Upper lobe of right lung (tissue), 1 donor: ENCODE results near the gene PROK2. TPM values are rescaled to one million over a fixed set of nuclear protein-coding genes. Genes with fewer than 3 reads are reported as not detected.

ENCODE experiments used
- ATAC-seq: fragments of 200-7000 bp; cut with Tn5 transposase; one replicate; pipeline ENCODE4 v1.9.1; 2020; ENCODE audit warnings: mild to moderate bottlenecking, moderate library complexity
- DNase-seq: peaks from one replicate; pipeline ENCODE4 v3.0.0-alpha.2; 2020
- H3K27ac ChIP-seq: fragments of 200-600 bp; one replicate; pipeline ENCODE4 v1.8.0; 2022
- H3K27me3 ChIP-seq: fragments of 200-600 bp; one replicate; pipeline ENCODE4 v1.8.0; 2022; ENCODE audit warnings: mild to moderate bottlenecking
- H3K36me3 ChIP-seq: fragments of 200-600 bp; one replicate; pipeline ENCODE4 v1.8.0; 2022
- H3K4me1 ChIP-seq: fragments of 200-600 bp; one replicate; pipeline ENCODE4 v1.8.0; 2022
- H3K4me3 ChIP-seq: fragments of 200-600 bp; one replicate; pipeline ENCODE4 v1.8.0; 2022; ENCODE audit warnings: mild to moderate bottlenecking
- H3K9me3 ChIP-seq: fragments of 200-600 bp; one replicate; pipeline ENCODE4 v1.8.0; 2022
- intact Hi-C: fragments of 100-400 bp; cut with DNase I; formaldehyde crosslinking; loops from one replicate; pipeline ENCODE4 v1.11.0; 2022
- total RNA-seq: library from RNA; stranded (reverse); fragmentation: NEBNext Ultra II Directional; extraction: Animal tissue kit (Norgen Biotek cat#: 25700); gene quantifications from one replicate; pipeline ENCODE4 v1.2.1, GENCODE V29; 2021
- TF ChIP-seq, protein P1 (sequence below): fragments of 200-600 bp; IDR thresholded peaks from one replicate; pipeline ENCODE4 v1.8.0; 2022; ENCODE audit warnings: antibody characterized with exemption
- donor health status: DM: no; HTN: yes; CAD: no; lungs with severe emphysema.

Gene PROK2
- total RNA-seq, 1 donor from 2014 or later: 4.1 TPM

DNA sequence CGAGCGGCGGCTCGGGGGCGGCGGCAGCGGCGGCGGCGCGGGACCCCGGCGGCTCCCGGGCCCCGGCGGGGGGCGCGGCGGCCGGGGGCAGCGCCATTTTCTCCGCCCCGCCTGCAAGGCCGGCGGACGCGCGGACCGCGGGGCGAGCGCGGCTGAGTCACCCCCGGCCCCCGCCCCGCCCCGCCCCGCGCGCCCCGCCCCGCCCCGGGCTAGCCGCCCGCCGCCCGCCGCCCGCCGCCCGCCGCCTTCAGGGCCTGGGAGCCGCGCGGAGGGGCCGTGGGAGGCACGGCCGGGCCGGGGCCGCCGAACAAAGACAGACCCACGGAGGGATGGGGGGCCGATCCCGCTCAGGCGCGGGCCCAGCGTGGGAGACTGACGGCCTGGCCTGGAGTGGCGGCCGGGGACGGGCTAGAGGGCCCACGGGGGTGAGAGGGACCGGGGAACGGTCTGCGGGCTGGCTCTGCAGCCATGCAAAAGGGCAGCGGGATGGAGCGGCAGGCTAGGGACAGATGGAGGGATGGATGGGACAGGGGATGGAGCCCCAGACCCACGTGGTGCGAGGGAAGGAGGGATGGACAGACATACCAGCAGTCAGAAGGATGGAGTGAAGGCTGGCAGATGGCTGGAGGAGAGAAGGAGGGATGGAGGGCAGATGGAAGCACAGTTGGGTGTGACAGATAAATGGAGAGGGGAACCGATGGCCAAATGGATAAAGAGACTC, 59.5 kb downstream of the PROK2 start, which contains the start of gene EIF4E3:
Gene EIF4E3 (minus strand): TSS at position 132 of the 721 bp plus-strand sequence. CDS start 35 bp downstream, at position 97.
- Histone ChIP-seq H3K9me3 (no peaks in the 10 kb centered on the region), H3K4me3 (peak within 1 kb of the TSS; percentile 70), H3K27me3 (no peaks in the 10 kb centered on the region), H3K36me3 (no peaks in the 10 kb centered on the region), H3K4me1 (peaks cover 22% of the 10 kb centered on the region), H3K27ac (peak within 1 kb of the TSS; percentile 72)
- TF ChIP-seq, protein P1, sequence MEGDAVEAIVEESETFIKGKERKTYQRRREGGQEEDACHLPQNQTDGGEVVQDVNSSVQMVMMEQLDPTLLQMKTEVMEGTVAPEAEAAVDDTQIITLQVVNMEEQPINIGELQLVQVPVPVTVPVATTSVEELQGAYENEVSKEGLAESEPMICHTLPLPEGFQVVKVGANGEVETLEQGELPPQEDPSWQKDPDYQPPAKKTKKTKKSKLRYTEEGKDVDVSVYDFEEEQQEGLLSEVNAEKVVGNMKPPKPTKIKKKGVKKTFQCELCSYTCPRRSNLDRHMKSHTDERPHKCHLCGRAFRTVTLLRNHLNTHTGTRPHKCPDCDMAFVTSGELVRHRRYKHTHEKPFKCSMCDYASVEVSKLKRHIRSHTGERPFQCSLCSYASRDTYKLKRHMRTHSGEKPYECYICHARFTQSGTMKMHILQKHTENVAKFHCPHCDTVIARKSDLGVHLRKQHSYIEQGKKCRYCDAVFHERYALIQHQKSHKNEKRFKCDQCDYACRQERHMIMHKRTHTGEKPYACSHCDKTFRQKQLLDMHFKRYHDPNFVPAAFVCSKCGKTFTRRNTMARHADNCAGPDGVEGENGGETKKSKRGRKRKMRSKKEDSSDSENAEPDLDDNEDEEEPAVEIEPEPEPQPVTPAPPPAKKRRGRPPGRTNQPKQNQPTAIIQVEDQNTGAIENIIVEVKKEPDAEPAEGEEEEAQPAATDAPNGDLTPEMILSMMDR: no peak
- ATAC-seq: peak; percentile 70
- intact Hi-C loops: no loop called here
- DNase-seq: peak; percentile 77

DNA sequence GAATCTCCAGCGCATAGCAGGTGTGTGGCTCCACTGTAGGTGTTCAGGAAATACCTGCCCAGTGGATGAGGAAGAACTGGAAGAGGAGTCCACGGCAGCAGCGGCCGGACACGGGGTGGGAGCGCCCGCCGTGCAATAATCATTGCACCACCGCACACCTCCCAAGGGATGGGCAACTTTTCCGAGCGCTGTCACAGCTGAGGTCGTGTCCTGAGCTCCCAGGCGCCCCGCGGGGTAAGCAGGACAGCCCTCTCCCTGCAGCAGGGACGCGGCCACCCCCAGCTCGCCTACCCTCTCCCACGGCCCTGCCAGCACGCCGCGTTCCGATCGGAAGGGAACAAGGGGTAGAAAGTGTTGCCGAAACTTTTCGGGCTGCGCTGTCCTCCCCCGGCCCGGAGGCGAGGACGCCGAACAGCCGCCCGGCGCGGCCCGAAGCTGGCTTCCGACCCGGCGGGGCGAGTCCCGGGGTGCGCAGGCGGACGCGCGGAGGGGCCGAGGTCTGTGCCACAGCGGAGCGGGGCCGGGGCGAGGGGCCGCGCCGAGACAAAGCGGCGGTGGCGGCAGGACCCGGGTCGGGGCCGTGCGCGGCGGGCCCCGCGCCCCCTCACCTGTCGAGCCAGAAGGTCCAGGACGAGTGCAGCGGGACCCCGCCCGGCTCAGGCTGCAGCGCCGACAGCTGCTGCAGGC, 60.2 kb downstream of the PROK2 start:
- H3K36me3 ChIP-seq: no peaks in the 10 kb centered on the region
- H3K9me3 ChIP-seq: no peaks in the 10 kb centered on the region
- H3K27me3 ChIP-seq: no peaks in the 10 kb centered on the region
- H3K27ac ChIP-seq: peak overlapping the region; percentile 72
- peaks cover 19% of the 10 kb centered on the region for H3K4me1 ChIP-seq
- TF ChIP-seq, protein P1: no peak
- peak; percentile 73 for ATAC-seq
- peak overlapping the region; percentile 70 for H3K4me3 ChIP-seq
- intact Hi-C loops: no loop called here
- peak; percentile 79 for DNase-seq

DNA sequence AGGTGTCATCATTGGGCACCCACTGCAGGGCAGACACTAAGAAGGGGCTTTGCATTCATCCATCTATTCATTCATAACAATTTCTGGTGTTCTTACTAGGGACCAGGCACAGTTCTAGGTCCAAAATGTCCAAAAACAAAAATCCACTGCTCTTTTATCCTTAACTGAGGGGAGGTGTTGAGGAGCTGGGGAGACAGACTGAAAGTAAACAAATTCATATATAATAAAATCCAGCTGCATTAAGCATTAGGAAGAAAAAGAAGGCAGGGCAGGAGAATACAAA, 60.8 kb downstream of the PROK2 start:
- H3K4me1 ChIP-seq: peaks cover 19% of the 10 kb centered on the region
- H3K4me3 ChIP-seq: peak overlapping the region; percentile 70
- H3K9me3 ChIP-seq: no peaks in the 10 kb centered on the region
- intact Hi-C loops: no loop called here
- ATAC-seq: no peak
- H3K27ac ChIP-seq: peak overlapping the region; percentile 72
- TF ChIP-seq, protein P1: no peak
- no peak for DNase-seq
- no peaks in the 10 kb centered on the region for H3K36me3 ChIP-seq
- no peaks in the 10 kb centered on the region for H3K27me3 ChIP-seq

DNA sequence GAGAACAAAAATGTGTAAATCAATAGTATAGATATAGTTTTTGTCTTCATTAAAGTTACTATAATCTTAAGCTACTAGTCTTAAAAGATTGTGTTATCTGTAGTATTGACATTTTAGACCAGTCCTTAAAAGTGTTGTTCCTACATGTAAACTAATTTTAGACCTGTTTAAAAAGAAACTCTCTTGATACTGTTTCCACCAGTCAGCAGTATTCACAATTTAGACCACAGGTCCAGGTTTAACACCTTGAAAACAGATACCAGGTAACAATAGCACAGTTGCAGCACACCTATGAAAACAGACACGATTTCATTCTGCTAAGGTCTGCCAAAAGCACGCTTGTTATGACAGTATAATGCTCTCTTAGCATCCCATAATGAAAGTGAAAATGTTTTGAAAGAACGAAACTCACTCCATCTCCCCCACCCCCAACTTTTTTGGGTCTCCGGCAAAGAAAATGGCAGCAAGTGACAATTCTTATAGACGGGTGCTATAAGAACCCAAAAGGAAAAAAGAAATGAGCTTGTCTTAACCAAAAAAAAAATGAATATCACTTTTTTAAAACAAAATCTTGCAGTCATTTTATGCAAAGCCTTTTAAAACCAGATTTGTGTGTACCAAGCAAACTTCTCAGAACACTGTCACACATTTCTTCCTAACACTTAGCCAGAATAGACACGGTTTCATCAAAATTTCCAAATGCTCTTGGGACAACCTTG, 61.3 kb downstream of the PROK2 start:
- DNase-seq: no peak
- Histone ChIP-seq H3K4me1 (peaks cover 19% of the 10 kb centered on the region), H3K4me3 (peak overlapping the region; percentile 70), H3K27ac (peak overlapping the region; percentile 72), H3K9me3 (no peaks in the 10 kb centered on the region), H3K36me3 (no peaks in the 10 kb centered on the region), H3K27me3 (no peaks in the 10 kb centered on the region)
- TF ChIP-seq, protein P1: no peak
- ATAC-seq: no peak
- intact Hi-C loops: no loop called here

DNA sequence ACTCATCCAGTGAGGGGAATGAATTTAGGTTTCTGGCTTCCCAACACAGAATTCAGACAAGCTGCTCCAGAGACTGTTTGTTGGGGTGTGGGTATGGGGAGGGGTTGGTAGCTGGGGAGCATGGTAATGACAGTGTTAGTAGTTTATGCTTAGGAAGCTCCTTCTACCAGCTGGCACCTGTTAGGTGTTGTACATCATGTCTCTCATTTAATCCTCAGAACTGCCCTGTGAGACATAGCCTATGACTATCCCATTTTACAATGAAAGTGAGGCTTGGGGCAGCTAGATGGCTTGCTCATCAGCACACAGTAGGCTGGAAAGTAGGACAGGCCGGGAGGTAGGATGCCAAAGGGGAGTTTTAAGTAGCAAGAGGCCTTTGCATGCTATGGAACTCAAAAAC, 62.3 kb downstream of the PROK2 start:
- intact Hi-C loops: no loop called here
- H3K27me3 ChIP-seq: no peaks in the 10 kb centered on the region
- ATAC-seq: no peak

More for the DNA sequence above, 62.3 kb downstream of the PROK2 start:
- Histone ChIP-seq H3K4me3 (no peak overlapping the region), H3K27ac (no peak overlapping the region), H3K9me3 (no peaks in the 10 kb centered on the region), H3K4me1 (peaks cover 19% of the 10 kb centered on the region), H3K36me3 (no peaks in the 10 kb centered on the region)
- no peak for DNase-seq
- TF ChIP-seq, protein P1: no peak

Other genes starting within 250 kb of the PROK2 start
- 140 TPM for gene FOXP1, start 201.4 kb downstream of the PROK2 start, total RNA-seq
- gene EIF4E3, start 59.7 kb downstream of the PROK2 start, total RNA-seq: 38.4 TPM
- gene GPR27, start 31.3 kb downstream of the PROK2 start, total RNA-seq: 3.7 TPM